GM19463 (cell line): Measurements from ENCODE around the gene ZNF853.

Experiments used
- ATAC-seq: cut with Tn5 transposase; IDR thresholded peaks from one replicate; pipeline ENCODE4 v1.9.1; 2021; ENCODE audit warnings: mild to moderate bottlenecking, moderate library complexity; ENCODE audit not compliant: unreplicated experiment

Gene ZNF853

DNA sequence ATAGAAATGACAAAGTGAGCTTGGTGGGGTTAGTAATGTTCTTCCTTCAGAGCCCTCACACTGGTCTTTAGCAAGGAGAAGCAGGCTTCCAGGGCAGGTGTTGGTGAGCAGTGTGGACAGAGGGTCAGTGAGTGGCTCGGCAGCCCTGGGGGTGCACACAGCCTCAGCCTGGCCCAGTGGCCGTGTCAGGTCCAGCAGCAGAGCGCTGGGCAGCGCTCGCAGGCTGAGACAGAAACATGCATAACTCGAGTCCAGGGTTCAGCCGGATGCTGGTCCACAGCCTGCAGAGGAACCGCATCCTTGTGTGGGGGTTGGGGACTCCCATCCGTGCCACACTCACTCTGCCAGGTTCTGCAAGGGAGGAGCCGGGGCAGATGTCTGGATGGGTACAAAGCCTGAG, 11.0 kb upstream of the ZNF853 start:
- ATAC-seq, result no peak

DNA sequence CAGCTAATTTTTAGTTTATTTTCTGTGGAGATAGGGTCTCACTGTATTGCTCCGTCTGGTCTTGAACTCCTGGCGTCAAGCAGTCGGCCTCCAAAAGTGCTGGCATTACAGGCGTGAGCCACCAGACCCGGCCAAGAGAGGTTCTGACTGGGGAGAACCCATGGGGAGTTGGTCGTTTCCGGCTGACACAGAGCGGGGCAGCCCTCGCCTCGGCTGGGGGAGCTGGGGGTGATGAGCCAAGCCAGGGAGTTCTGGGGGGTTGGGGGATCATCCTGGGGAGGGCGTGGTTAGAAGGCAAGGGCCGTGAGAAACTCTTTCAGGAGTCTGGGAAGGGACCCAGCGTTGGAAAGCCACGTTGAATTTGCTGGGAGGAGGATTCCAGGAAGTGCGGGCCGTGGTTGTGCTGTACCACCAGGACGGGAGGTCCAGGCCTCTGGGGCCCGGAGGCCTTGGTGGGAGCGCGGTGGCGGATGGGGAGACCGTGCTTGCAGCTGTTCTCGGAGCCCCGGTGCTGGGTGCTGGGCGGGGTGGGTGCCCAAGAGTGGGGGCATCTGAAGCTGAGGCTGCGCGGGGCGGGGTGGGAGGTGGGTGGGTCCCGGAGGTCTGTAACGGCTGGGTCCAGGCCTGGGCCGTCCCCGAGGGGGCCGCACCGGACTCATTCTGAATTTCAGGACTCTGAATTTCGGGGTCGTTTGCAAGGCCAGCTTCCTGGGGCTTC, 8.4 kb upstream of the ZNF853 start:
- ATAC-seq, result no peak

DNA sequence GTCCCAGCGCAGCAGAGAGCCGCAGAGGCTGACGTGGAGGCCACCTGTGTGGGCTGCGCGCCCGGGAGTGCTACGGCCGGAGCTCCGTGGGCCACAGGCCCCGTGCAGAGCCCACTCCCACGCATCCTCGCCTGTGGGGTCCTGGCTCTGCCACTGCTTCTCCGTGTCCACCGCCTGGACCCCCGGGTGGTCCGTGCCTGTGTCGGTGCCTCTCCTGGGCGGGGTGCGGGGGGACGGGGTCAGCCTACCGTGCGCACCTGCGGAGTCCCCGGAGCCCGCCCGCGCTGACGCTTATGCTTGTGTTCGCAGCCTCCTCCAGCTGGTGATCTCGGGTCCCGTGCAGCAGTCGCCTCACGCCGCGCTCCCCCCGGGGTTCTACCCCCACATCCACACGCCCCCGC, 7.8 kb upstream of the ZNF853 start:
- no peak for ATAC-seq

DNA sequence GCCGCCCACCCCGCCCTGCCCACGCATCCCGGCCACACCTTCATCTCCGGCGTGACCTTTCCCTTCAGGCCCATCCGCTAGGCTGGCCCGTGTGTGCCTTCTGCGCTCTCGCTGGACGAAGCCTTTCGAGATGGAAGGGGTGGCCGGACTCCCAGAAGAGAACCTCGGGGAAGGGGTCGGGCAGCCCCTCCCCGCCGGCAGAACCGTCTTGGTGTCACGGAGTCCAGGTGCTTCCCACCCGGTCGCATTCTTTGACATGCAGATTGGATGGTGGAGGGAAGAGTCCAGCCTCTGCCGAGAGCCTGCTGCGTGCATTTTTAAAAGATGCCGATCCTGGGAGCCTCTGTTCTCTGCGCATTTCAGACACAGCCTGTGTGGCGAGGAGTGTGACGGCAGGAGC, 7.3 kb upstream of the ZNF853 start:
- ATAC-seq, result no peak

DNA sequence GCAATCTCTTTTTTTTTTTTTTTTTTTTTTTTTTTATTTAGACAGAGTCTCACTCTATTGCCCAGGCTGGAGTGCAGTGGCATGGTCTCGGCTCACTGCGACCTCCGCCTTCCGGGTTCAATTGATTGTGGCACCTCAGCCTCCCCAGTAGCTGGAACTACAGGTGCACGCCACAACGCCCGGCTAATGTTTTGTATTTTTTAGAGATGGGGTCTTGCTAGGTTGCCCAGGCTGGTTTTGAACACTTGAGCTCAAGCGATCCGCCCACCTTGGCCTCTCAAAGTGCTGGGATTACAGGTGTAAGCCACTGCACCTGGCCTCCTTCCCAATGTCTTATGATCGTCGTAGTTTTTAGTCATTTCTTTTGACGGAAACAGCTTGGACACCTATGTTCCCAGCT, 6.6 kb upstream of the ZNF853 start:
- no peak for ATAC-seq

- ATAC-seq, result no peak
Observed at GRCh38 chr7:6612819-6613218, 2.6 kb upstream of the ZNF853 start.

GRCh38 chr7:6613706-6614105, 1.7 kb upstream of the ZNF853 start:
- ATAC-seq, result no peak

- ATAC-seq, result no peak
Observed at GRCh38 chr7:6615723-6616555, 529 bp downstream of the ZNF853 start.

DNA sequence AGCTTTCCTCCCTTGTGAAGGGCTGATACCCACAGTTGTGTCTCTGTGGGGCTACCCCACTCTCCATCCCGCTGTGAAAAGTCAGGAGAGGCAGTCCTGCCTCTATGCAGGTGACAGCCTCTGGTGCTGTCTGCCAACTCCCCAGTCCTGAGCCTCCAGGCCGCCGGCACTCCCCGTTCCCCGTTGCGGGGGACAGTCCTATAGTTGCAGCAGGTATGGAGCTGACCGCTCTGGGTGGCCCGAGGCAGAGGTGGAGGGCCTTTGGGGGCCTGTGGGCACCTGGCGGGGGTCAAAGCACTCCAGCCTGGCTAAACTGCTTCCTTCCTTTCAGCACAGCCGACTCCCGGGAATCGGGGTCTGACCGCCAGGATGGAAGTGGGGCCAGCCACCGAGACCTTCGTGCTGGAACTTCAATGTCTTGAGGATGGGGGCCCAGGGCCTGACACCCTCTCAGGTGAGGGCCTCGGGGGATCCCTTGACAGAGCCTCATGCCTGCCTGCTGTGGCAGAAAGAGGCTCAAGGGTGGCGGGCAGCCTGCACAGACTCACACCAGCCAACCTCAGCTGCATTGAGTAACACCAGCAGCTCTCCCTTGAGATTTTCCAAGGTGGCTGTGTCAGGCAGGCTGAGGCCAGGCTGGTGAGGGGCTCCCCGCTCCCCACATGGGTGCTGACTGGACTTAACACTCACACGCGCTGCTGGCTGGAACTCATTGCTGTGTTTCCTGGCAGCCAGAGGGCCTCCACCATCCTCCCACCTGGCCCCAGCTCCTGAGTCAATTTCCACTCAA, 1.6 kb downstream of the ZNF853 start:
- no peak for ATAC-seq

GRCh38 chr7:6618621-6619020, 3.2 kb downstream of the ZNF853 start:
- ATAC-seq, result no peak

- ATAC-seq, result no peak
Observed at GRCh38 chr7:6619961-6620360, 4.6 kb downstream of the ZNF853 start.

DNA sequence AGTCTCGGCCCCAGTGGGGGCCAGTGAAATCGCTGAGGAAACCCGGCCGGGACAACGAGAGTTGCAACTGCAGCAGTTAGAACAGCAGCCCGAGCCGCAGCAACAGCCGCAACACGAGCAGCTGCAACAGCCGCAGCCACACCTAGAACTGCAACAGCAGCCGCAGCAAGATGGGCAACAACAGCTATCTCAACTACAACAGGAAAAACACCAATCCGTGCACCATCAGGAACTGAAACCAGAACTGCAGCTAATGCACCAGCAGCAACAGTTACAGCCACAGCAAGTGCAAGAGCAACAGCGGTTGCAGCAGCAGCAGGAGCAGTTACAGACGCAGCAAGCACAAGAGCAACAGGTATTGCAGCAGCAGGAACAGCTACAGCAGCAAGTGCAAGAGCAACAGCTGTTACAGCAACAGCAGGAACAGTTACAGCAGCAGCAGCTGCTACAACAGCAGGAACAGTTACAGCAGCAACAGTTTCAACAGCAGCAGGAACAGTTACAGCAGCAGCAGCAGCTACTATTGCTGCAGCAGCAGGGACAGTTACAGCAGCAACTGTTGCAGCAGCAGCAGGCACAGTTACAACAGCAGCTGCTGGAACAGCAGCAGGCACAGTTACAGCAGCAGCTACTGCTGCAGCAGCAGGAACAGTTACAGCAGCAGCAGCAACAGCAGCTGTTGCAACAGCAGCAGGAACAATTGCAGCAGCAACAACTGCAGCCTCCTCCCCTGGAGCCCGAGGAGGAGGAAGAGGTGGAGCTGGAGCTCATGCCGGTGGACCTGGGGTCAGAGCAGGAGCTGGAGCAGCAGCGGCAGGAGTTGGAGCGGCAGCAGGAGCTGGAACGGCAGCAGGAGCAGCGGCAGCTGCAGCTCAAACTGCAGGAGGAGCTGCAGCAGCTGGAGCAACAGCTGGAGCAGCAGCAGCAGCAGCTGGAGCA, 6.1 kb downstream of the ZNF853 start:
- ATAC-seq, result no peak

DNA sequence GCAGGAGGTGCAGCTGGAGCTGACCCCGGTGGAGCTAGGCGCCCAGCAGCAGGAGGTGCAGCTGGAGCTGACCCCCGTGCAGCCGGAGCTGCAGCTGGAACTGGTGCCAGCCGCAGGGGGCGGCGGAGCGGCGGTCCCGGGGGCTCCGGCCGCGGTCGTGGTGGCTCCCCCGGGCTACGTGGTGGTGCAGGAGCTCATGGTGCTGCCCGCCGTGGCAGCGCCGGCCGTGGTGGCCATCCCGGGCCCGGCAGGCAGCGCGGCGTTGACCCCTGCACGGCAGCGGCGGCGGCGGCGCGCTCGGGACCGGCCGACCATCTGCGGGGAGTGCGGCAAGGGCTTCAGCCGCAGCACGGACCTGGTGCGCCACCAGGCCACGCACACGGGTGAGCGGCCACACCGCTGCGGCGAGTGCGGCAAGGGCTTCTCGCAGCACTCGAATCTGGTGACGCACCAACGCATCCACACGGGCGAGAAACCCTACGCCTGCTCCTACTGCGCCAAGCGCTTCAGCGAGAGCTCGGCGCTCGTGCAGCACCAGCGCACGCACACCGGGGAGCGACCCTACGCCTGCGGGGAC, 6.8 kb downstream of the ZNF853 start:
- no peak for ATAC-seq

DNA sequence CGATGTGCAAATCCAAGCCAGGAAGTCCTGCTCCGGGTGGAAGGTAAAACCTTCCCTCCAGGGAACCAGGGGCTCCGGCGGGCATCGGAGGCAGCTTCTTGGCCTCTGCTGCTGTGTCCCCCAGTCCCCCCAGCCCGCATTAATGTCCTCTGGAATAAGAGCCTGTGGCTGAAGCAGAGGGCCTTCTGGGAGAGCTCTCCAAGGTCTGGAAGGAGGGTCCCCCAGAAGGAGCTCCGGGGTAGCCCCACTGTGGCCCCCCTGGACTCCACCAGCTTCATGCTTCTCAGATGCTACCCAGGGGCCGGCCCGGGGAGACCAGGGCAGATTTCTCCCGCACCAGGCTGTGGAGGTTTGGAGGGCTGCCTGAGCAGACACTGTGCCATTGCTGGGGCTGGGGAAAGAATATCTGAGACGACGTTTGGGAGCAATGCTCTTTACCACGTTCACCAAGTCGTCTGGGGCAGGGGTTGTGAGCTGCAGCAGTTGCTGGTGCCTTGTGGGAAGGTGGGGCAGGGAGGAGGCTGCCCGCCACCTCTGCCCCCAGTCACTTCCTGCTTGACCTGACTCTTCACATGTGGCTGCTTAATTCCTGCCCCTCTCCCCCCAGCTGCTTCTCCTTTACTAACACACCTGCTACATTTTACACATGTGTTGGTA, 8.3 kb downstream of the ZNF853 start:
- no peak for ATAC-seq

GRCh38 chr7:6624246-6624611, 8.8 kb downstream of the ZNF853 start:
- ATAC-seq, result no peak

- ATAC-seq, result no peak
Observed at GRCh38 chr7:6628045-6628444, 12.6 kb downstream of the ZNF853 start.

- no peak for ATAC-seq
Observed at GRCh38 chr7:6630007-6630849, 14.8 kb downstream of the ZNF853 start.

DNA sequence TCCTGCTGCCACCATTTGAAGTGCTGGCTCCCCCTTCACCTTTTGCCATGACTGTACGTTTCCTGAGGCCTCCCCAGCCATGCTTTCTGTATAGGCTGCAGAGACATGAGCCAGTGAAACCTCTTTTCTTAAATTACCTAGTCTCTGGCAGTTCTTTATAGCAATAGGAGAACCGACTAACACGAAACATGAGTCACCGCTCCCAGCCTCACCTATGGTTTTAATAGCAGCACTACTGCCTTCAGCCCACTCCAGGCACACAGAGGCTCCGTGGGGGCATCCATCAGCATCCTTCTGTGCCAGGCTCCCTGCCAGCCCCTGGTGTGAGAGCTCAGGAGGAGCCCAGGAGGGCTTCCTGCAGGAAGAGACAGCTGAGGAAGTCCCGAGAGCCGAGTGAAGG, 16.2 kb downstream of the ZNF853 start:
- ATAC-seq, result no peak

DNA sequence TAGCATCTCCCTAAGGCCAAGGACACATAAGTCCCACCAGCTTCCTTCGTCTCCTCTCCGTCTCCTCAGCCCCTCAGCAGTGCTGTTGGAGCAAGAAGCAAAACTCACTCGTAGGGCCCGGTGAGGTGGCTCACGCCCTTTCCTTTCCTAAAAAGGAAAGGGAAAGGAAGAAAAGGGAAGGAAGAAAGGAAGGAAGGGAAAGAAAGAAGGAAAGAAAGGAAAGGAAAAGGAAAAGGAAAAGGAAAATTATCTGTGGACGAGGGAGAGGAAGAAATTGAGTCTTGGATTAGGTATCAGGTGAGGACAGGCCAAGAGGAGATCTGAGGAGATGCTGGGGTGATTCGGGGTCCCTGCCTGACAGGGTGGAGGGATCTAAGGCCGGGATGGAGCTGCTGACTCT, 18.6 kb downstream of the ZNF853 start:
- no peak for ATAC-seq
